ENCODE data around the gene ZBED6.
"Not testable (repeated sequence)": the region's sequence is repeated elsewhere in the genome, so short reads cannot be mapped to it uniquely, and the experiment has no call there.

The ZBED6 gene, protein sequence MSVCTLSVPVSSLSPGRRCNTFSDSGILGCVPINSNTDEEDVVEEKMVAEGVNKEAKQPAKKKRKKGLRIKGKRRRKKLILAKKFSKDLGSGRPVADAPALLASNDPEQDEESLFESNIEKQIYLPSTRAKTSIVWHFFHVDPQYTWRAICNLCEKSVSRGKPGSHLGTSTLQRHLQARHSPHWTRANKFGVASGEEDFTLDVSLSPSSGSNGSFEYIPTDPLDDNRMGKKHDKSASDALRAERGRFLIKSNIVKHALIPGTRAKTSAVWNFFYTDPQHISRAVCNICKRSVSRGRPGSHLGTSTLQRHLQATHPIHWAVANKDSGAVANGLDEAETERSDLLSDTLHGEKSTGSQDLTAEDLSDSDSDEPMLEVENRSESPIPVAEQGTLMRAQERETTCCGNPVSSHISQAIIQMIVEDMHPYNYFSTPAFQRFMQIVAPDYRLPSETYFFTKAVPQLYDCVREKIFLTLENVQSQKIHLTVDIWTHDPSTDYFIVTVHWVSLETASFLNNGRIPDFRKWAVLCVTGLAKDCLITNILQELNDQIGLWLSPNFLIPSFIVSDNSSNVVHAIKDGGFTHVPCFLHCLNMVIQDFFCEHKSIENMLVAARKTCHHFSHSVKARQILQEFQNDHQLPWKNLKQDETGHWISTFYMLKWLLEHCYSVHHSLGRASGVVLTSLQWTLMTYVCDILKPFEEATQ (N-terminal part only)

DNA sequence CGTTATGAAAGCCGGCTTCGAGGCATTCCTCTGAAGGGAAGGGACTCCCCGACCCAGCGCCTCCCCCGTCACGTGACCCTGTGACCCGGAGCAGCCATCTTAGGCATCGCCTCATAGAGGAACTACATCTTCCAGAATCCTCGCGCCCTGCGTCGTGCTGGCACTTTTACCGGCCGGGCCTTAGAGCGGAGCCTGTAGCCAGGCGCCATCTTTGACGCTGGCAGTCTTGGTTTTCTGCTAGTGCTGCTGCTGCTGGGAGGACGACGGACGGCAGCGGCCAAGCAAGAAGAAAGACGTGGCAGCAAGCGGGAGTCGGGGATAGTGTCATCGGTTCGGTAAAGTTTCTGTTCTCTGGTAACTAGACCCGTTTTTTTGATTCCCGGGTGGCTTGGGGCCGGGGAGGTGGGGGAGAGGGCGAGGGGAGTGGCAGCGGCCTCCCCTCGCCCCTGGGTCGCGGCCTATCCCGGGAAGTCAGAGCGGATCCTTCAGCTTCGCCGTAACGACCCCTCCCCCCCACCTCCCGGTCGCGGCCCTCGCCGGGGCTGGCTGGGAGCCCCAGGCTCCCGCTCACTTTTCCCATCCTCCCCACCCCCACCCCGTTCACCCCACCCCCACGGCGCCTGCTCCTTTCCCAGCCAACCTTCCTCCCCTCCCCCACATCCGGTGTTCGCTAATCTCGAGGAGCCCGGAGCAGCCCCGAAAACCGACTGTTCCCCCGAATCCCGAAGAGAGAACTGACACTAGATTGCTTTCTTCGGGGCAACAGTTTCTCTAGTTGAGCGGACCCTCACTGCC lies at the start of gene ZBED6, which contains the start of gene ZC3H11A:
ZBED6 (plus strand) TSS at position 183 of the 795 bp plus-strand sequence. CDS start 1,900 bp downstream, outside the sequence.
ZC3H11A (plus strand) TSS at position 183 of the 795 bp plus-strand sequence. CDS start 21,448 bp downstream, outside the sequence.
- DNase-seq (ENCODE audit: low spot score): peak; percentile 98

DNA sequence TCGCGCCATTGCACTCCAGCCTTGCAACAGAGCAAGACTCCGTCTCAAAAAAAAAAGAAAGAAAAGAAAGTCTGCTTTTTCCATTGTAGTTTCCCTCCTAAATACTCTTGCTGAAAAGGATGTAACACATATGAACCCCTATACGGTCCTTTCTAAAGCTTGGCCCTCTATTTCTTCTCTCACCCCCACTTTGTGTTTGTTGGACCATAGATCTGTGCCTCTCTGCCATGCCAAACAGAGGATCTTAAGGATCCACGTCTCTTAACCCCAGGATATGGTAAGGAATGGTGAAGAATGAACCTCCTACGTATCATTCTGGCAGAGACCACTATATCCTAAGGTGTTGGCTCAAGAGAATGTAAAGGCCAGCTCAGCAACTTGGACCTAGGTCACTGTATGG lies 49.1 kb upstream of the ZBED6 start:
- no peak for DNase-seq (ENCODE audit: low spot score)

DNA sequence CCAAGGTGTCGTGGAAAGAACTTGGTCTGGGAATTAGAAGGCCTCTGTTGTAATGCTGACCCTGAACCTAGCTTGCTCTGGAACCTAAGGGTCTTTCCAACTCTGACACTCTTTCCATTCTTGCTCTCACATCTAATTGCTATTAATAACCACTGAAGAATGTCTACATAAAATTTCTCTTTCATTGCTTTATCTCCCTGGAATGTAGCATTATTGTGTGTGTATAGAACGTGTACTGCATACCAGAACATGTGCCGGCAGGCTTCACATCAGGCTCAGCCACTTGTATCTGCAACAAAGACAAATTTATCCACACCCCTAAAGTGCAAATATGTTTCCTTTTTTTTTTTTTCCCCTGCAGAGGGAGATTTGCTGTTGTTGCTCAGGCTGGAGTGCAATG lies 44.4 kb upstream of the ZBED6 start:
- peak; percentile 47 for DNase-seq (ENCODE audit: low spot score)

DNA sequence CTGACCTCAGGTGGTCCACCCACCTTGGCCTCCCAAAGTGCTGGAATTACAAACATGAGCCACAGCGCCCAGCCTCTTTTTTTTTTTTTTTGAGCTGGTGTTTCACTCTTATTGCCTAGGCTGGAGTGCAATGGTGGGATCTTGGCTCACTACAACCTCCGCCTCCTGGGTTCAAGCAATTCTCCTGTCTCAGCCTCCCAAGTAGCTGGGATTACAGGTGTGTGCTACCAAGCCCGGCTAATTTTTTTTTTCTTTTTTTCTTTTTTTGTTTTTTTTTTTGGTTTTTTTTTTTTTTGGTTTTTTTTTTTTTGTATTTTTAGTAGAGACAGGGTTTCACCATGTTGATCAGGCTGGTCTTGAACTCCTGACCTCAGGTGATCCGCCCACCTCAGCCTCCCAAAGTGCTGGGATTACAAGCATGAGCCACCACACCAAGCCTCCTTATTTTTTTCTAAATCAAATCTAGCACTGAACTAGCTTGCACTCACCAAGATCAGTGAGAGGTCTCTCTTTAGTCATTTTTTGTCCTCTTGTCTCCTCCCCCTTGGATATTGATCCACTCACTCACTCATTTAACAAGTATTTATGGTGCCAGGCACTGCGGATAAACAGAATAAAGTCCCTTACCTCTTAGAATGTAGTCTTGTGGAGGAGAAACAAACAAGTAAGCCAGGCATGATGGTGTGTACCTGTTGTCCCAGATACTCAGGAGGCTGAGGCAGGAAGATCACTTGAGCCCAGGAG lies 43.6 kb upstream of the ZBED6 start:
- not testable (repeated sequence) for DNase-seq (ENCODE audit: low spot score)

DNA sequence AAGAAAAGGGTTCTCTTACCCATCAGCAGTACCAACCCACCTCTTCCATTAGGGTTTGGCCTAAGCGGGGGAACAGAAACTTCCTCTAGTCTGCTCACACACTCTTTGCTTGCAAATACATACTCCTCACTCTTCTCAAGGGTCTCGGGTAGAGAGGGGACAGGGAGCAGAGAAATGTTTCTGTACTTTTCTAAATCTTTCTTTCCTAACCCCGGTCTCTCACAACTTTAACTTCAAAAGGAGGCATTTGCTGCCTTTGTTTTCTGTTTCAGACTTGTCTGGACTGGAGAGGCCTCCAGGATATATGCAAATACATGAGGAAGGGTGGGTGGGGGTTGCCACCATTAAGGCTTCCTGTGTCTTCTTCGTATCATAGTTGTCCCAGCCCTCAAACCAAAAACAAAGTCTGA lies 41.0 kb upstream of the ZBED6 start:
- no peak for DNase-seq (ENCODE audit: low spot score)

DNA sequence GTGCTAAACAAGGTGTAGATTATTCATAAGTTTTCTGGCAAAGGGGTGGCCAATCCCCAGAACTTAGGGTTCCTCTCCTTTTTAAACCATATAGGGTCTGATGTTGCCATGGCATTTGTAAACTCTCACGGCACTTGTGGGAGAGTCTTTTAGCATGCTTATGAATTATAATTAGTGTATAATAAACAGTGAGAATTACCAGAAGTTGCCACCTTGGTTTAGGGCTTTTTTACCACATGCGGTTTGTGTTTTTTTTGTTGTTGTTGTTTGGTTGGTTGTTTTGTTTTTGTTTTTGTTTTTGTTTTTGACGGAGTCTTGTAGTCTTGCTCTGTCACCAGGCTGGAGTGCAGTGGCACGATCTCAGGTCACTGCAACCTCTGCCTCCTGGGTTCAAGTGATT lies 39.4 kb upstream of the ZBED6 start:
- DNase-seq (ENCODE audit: low spot score): no peak

DNA sequence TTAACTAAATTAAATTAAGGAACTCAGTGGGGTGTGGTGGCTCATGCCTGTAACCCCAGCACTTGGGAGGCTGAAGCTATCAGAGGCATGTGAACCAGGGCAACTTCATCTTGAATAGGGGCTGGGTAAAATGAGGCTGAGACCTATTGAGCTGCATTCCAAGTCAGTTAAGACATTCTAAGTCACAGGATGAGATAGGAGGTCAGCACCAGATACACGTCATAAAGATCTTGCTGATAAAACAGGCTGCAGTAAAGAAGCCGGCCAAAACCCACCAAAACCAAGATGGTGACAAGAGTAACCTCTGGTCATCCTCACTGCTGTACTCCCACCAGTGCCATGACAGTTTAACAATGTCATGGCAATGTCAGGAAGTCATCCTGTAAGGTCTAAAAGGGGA lies 36.7 kb upstream of the ZBED6 start:
- DNase-seq (ENCODE audit: low spot score): not testable (repeated sequence)

DNA sequence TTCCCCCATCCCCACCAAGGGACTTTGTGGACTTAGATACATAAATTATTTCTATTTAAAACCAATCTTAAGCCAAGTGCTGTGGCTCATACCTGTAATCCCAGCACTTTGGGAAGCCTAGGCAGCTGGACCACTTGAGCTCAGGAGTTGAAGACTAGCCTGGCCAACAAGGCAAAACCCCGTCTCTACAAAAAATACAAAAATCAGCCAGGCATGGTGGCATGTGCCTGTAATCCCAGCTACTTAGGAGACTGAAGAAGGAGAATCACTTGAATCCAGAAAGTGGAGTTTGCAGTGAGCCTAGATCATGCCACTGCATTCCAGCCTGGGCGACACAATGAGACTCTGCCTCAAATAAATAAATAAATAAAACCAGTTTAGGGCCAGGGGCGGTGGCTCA lies 34.9 kb upstream of the ZBED6 start:
- DNase-seq (ENCODE audit: low spot score): no peak

DNA sequence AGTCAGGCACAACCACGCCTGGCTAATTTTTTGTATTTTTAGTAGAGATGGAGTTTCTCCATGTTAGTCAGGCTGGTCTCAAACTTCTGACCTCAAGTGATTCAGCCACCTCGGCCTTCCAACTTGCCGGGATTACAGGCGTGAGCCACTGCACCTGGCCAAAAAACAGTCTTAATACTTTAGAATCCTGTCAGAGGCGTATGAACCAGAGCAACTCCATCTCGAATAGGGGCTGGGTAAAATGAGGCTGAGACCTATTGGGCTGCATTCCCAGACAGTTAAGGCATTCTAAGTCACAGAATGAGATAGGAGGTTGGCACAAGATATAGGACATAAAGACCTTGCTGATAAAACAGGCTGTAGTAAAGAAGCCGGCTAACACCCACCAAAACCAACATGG lies 33.5 kb upstream of the ZBED6 start:
- DNase-seq (ENCODE audit: low spot score): not testable (repeated sequence)

DNA sequence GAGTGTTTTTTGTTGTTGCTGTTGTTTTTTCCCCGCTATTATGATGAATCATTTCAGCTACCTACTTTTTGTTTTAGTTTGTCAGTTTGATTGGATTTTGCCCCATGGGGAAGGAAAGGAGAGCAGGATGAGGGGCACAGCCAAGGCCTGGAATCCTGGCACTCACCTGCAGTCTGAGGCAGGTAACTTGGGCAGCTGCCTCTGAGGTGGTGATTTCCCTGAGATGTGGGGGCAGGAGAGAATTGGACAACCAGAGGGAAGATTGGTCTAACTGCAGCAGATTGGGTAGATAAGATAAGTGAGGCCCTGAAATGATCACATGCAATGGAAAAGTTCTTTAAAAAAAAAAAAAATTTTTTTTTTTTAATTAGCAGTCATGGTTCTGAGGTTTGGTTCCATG lies 31.9 kb upstream of the ZBED6 start:
- no peak for DNase-seq (ENCODE audit: low spot score)

DNA sequence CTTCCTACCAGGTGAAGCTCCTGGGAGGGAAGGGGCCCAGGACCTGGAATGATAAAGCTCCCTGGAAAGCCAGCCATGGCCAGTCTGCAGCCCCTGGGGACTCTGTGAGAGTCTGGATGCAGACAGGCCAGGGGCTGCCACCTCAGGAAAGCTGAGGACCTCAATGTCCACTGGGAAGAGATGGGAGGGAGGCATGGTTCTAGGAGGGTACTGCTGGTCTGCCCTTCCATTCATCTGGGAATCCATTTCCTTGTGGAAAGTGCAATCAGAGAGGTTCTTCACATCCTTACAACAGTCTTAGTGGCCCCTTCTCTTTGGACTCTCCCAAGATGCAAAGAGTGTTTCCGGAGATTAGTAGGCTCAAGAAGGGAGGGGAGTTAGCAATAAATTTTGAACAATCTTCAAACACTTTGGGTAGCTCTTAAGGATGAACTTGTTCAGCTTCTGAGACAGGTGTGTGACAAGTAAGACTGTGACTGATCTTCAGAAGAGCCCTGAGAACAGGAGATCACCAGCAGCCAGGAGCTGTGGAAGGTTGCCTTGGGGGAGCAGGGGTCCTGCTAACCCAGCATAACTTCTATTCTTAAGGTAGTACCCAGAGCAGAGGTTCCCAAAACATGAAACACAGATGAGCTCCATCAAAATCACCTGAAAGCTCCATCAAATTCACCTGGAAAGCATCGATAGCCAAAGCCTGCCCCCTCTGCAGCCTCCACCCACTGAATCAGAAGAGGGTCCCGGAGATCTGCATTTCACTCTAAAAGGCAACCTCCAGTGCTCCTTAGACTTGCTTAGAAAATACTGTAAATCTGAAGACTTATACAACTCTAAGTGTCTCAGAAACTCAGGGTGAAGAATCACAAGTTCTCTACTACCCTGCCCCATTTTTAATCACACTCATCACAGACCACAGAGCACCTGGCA lies 31.1 kb upstream of the ZBED6 start:
- no peak for DNase-seq (ENCODE audit: low spot score)

DNA sequence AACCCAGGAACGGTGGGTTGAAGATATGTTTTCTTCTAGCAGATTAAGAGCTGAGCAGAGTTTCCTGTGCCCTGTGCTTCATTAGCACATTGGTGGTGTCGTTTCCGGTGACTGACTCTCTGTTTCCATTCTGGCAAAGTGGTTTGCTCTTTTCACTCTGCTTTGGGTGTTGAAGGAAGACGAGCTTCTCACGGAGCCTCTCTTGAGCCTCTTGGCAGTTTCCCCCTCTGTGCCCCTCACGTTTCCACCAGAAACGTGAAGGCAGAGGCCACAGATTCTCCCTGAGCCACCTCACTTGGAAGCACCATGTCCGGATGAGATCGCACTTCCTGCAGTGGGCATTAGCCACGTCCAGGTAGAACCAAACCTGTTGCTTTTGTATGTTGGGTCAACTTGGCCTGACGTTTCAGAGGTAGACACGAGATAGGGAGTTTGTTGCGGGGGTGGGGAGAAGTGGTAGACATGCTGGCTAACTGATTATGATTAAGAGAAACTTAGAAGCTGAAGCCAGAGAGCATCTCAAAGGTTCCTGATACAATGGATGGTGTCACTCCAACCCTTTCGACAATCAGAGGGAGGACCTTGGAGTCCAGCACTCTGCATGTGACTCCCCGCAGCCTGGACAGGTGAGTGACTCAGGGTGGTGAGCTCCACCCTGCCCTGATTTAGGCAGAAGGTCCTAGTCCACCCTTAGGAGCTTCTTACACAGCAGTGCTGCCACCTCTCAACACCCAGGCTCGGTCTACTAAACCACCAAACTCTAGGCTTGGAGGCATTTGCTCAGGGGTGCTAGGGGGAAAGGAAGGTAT lies 30.2 kb upstream of the ZBED6 start, which contains the start of gene LAX1:
LAX1 (plus strand) TSS at position 155 of the 809 bp plus-strand sequence; CDS start at position 538, 383 bp downstream.
- DNase-seq (ENCODE audit: low spot score): no peak

DNA sequence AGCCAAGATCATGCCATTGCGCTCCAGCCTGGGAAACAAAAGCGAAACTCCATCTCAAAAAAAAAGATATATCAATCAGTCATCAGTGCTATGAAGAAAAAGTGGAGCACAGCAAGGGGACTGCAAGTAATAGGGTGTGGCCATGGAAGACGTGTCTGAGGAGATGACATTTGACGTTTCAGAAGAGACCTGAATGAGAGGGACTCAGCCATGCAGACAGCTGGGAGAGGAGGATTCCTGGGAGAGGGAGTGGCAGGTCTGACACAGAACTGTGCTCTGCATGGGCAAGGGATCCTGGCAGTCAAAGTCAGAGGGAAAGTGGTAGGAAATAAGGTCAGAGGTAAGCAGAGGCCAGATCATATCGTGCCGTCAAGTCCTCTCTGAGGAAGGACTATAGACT lies 27.2 kb upstream of the ZBED6 start:
- no peak for DNase-seq (ENCODE audit: low spot score)

DNA sequence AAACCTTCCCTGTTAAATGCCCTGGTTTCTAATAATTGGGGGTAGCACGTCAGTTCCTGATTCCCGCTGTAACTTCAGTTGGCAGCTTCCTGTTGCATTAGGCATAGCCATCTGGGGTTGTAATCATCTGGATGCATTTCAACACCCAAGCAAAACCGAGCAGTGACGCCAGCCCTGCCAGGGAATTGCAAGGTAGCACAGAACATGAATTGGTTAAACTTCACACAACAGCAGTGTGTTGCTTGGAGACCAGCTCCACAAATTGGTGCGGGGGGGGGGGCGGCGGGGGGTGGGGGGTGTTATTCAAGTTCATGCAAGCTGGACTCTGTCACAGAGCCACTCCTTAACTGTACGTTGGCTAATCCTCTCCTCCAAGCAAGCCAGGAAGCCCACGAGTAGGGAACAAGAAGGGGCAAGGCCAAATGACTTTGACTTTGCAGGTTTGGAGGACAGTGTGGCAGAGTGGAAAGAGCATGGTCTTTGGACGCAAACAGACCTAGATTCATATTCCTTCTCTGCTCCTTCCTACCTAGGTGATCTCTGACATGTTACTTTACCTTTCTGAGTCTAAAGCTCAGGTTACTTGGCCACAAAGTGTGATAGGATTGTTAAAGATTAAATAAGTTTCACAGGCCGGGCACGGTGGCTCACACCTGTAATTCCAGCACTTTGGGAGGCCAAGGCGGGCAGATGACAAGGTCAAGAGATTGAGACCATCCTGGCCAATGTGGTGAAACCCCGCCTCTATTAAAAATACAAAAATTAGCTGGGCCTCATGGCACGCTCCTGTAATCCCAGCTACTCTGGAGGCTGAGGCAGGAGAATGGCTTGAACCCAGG lies 25.7 kb upstream of the ZBED6 start:
- peak; percentile 91 for DNase-seq (ENCODE audit: low spot score)

DNA sequence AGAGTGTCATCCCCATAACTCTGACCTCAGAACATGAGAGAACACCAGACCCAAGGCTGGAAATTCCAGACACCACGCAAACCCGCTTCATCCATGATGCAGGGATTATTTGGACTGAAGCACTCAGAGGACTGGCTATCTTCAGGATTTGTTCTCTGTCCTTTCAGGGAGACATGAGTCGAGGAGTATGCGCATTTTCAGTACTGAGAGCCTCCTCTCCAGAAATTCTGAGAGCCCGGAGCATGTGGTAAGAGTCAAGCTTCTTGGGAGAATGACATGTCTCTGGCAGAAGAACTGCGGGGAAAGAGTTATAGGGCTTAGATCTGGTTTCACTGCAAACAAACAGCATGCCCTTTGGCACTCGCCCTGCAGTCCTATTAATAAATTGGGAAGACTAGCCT lies 23.5 kb upstream of the ZBED6 start:
- DNase-seq (ENCODE audit: low spot score): peak; percentile 33

DNA sequence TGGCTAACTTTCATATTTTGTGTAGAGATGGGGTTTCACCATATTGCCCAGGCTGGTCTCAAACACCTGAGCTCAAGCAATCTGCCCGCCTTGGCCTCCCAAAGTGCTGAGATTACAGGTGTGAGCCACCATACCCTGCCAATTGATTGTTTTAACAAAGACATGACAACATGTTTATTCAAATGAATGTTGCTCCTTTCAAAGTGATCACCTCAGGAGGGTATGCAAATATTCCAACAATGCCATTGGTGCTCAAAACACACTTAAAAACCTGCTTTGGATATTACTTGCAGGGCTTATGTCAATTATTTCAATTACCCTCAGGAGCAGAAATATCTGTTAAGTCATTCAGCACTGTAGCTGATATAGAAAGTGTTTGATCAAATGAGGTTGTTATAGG lies 22.6 kb upstream of the ZBED6 start:
- no peak for DNase-seq (ENCODE audit: low spot score)

DNA sequence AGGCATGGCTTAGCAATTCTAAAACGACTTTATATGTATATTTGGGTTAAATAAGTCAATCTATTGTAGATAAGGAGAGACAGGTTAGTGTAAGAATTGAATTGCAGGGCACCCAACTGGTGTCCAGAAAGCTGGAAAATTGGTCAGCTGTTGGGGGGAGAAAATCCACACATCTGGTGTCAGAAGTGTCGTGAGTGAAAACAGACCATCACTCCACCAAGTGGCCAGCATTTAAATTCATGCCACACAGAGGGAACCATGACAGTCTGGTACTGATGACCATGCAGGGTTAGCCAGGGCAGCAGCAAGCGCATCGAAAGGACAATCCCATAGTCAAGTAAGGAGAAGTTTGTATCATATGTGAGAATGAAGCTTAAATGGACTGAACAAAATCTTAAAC lies 18.8 kb upstream of the ZBED6 start:
- no peak for DNase-seq (ENCODE audit: low spot score)

DNA sequence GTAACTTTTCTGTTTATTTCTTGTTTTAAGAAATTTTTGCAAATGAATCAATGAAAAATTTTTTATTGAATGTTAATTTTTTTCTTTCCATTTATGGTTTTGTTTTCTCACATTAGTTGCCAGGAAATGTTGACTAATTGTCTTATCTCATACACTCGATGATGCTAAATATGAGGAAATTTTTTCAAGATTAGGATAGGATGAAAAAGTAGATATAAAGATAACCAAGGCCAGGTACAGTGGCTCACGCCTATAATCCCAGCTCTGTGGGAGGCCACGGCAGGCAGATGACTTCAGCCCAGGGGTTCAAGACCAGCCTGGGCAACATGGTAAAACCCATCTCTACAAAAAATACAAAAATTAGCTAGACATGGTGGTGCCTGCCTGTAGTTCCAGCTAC lies 17.8 kb upstream of the ZBED6 start:
- no peak for DNase-seq (ENCODE audit: low spot score)

DNA sequence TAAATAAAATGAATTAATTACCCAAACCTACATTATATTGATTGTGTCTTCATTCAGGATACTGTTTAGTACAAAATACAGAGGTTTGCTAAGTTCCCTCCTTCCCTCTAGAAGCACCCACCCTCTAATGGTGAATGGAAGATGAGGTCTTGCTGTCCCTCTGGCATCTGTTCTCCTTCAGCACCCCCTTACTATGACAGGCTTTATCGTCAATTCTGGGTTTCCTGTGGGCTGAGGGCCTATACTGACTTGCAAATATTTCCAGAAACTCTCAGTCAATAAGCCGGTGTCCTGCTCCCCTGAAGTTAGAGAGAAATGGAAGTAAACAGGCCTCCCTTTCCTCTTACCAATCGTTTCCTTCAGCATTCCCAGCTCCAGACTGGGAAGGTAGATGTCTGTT lies 17.3 kb upstream of the ZBED6 start:
- DNase-seq (ENCODE audit: low spot score): no peak
